ENCODE data around the gene ABI3BP. TPM values are rescaled to one million over a fixed set of nuclear protein-coding genes. Genes with fewer than 3 reads are reported as not detected.

ABI3BP gene
- total RNA-seq, 1 experiment from 2014 or later: 23.4 TPM

DNA sequence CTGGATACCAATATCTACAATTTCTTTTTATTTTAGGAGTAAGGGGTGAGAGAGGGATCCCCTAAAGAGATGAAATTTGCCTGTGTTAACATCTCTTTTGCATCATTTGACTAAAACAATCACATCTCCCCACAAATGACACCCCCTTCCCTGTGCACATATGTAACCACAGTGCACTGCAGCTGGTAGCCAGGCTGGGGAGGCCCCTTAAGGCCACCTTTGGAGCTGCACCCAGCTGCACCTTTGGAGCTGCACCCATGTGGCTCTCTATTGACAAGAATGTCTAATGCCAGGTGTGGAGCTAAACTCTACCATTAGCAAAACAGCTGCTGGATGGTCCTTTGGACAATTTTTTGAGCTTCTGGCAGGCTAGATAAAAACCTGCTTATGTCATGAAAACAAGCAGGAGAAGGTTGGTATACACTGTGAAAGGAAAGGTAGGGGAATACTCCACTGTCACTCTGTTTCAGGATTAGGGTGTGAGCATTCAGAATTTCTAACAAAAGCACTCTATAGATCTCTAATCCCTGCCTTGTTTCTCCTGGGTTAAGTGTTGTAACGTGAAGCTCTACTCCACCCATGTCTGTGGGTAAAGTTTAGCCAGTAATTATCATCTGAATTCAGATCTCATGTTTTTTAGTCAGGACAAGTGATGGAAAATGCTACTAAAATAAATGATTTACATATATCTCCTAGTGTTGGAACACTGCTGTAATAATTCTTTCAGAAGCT is 231.8 kb downstream of the ABI3BP start:
- no peak overlapping the region for H3K9ac ChIP-seq (ENCODE audit: low read length)
- no peaks in the 10 kb centered on the region for H4K20me1 ChIP-seq (ENCODE audit: low read length)
- H3K27me3 ChIP-seq (ENCODE audit: low read length): no peaks in the 10 kb centered on the region
- no peaks in the 10 kb centered on the region for H3K9me2 ChIP-seq (replicated peaks; ENCODE audit: low read length)
- no peak overlapping the region for H3K4me2 ChIP-seq (ENCODE audit: low read length)
- no TSS peak for BruUV-seq (replicated peaks)
- ChIA-PET POLR2A (ENCODE audit: unreplicated experiment) (interaction anchor here (0.7 kb wide), 1 partner anchor 915 kb away, joined by 4 read pairs; no protein-coding TSS in a partner anchor), CTCF (interaction anchor here (0.7 to 1.0 kb wide), 2 partner anchors 16 to 435 kb away, joined by 4 read pairs; no protein-coding TSS in a partner anchor)
- no peak overlapping the region for H3K27ac ChIP-seq (ENCODE audit: low read length)
- peaks cover 5% of the 10 kb centered on the region; the same call in 1 of the 2 replicates for H3K4me1 ChIP-seq (ENCODE audit: insufficient read depth, low read length)
- intact Hi-C loops (cut with micrococcal nuclease): no loop called here
- DNase-seq: peak; percentile 50
- peak; percentile 68 for ATAC-seq
- H2AFZ ChIP-seq (ENCODE audit: low read length): no peak overlapping the region
- H3K9me3 ChIP-seq (ENCODE audit: low read length): no peaks in the 10 kb centered on the region
- no peak overlapping the region for H3K4me3 ChIP-seq (ENCODE audit: low read length)
- peaks cover 5% of the 10 kb centered on the region; the same call in 1 of the 2 replicates for H3K36me3 ChIP-seq (ENCODE audit: low read depth, low read length)
- H3K79me2 ChIP-seq (ENCODE audit: low read length): no peaks in the 10 kb centered on the region
- peak; percentile 59 for TF ChIP-seq CTCF (conservative IDR thresholded peaks at IDR 0.05; ENCODE audit: low read depth, low read length)
- TF ChIP-seq EZH2 (IDR thresholded peaks at IDR 0.05; ENCODE audit: low read length, unreplicated experiment): no peak
- no peak for TF ChIP-seq EZH2phosphoT487 (IDR thresholded peaks at IDR 0.05; ENCODE audit: borderline replicate concordance, low read length)
- H3F3A ChIP-seq (ENCODE audit: low read length, unreplicated experiment): no peaks in the 10 kb centered on the region

DNA sequence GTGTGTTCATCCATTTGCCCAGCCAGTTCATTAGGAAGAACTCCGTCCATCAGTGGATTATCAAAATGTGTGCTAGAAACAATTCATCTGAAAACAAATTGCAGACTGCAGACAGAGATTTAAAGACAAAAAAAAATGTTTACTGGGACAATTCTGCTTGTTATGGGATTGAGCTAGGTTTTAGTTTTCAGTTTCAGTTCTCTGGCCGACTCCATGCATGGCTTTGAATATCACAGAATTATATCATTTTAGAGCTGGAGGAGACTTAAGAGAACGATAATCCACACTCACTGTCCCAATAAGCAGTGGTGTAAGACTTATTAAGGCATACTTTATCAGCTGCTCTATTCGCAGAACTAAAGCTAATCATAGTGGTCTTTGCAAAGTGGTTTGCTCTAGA is 232.8 kb downstream of the ABI3BP start:
- no peak overlapping the region for H2AFZ ChIP-seq (ENCODE audit: low read length)
- H3K4me2 ChIP-seq (ENCODE audit: low read length): no peak overlapping the region
- ChIA-PET POLR2A (ENCODE audit: unreplicated experiment) (no interaction called here), CTCF (interaction anchor here (0.6 kb wide), 1 partner anchor 784 kb away, joined by 4 read pairs; no protein-coding TSS in a partner anchor)
- intact Hi-C loops (cut with micrococcal nuclease): no loop called here
- no peaks in the 10 kb centered on the region for H3K9me2 ChIP-seq (replicated peaks; ENCODE audit: low read length)
- no peak overlapping the region for H3K9ac ChIP-seq (ENCODE audit: low read length)
- H4K20me1 ChIP-seq (ENCODE audit: low read length): no peaks in the 10 kb centered on the region
- no peaks in the 10 kb centered on the region for H3K4me1 ChIP-seq (ENCODE audit: insufficient read depth, low read length)
- H3K36me3 ChIP-seq (ENCODE audit: low read depth, low read length): peaks cover 5% of the 10 kb centered on the region; the same call in 1 of the 2 replicates
- no TSS peak for BruUV-seq (replicated peaks)
- DNase-seq (no peak), ATAC-seq (no peak)
- no peaks in the 10 kb centered on the region for H3F3A ChIP-seq (ENCODE audit: low read length, unreplicated experiment)
- no peak for TF ChIP-seq CTCF (conservative IDR thresholded peaks at IDR 0.05; ENCODE audit: low read depth, low read length)
- no peak for TF ChIP-seq EZH2 (IDR thresholded peaks at IDR 0.05; ENCODE audit: low read length, unreplicated experiment)
- no peaks in the 10 kb centered on the region for H3K9me3 ChIP-seq (ENCODE audit: low read length)
- no peaks in the 10 kb centered on the region for H3K27me3 ChIP-seq (ENCODE audit: low read length)
- no peak overlapping the region for H3K27ac ChIP-seq (ENCODE audit: low read length)
- no peak overlapping the region for H3K4me3 ChIP-seq (ENCODE audit: low read length)
- H3K79me2 ChIP-seq (ENCODE audit: low read length): no peaks in the 10 kb centered on the region

DNA sequence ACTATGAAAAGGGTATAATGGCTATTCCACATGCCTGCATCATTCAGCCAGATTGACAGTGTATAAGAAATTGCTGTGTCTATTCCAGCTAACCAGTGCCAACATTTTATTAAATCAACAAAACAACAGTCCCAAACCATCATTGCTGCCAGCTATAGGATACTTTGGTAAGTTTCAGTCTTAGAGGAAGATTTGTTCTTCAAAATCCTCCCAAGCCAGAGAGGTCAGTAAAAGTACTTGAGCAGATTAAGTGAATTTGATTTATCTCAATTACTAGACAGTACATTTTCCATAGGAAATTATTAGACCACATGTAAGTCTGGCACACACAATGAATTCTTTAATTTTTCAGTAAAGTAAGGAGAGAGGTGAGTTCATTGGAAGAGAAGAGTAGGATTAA is 233.3 kb downstream of the ABI3BP start:
- no peak overlapping the region for H3K9ac ChIP-seq (ENCODE audit: low read length)
- no peak overlapping the region for H3K27ac ChIP-seq (ENCODE audit: low read length)
- H3K4me3 ChIP-seq (ENCODE audit: low read length): no peak overlapping the region
- ChIA-PET CTCF (interaction anchor here (1.0 kb wide), 1 partner anchor 297 kb away, joined by 3 read pairs; no protein-coding TSS in a partner anchor), POLR2A (ENCODE audit: unreplicated experiment) (no interaction called here)
- H3K9me3 ChIP-seq (ENCODE audit: low read length): no peaks in the 10 kb centered on the region
- no peak for DNase-seq
- no peaks in the 10 kb centered on the region for H3F3A ChIP-seq (ENCODE audit: low read length, unreplicated experiment)
- no peak overlapping the region for H2AFZ ChIP-seq (ENCODE audit: low read length)
- H3K27me3 ChIP-seq (ENCODE audit: low read length): no peaks in the 10 kb centered on the region
- H3K4me1 ChIP-seq (ENCODE audit: insufficient read depth, low read length): no peaks in the 10 kb centered on the region
- no peak for TF ChIP-seq CTCF (conservative IDR thresholded peaks at IDR 0.05; ENCODE audit: low read depth, low read length)
- TF ChIP-seq EZH2phosphoT487 (IDR thresholded peaks at IDR 0.05; ENCODE audit: borderline replicate concordance, low read length): no peak
- TF ChIP-seq EZH2 (IDR thresholded peaks at IDR 0.05; ENCODE audit: low read length, unreplicated experiment): no peak
- H3K4me2 ChIP-seq (ENCODE audit: low read length): no peak overlapping the region
- no peaks in the 10 kb centered on the region for H3K79me2 ChIP-seq (ENCODE audit: low read length)
- peaks cover 7% of the 10 kb centered on the region; the same call in 1 of the 2 replicates for H3K36me3 ChIP-seq (ENCODE audit: low read depth, low read length)
- no TSS peak for BruUV-seq (replicated peaks)
- H3K9me2 ChIP-seq (replicated peaks; ENCODE audit: low read length): no peaks in the 10 kb centered on the region
- H4K20me1 ChIP-seq (ENCODE audit: low read length): no peaks in the 10 kb centered on the region
- intact Hi-C loops (cut with micrococcal nuclease): no loop called here
- no peak; the same call in 1 of the 2 replicates for ATAC-seq
